ENCODE results near the gene LMBR1L. TPM values are rescaled to one million over a fixed set of nuclear protein-coding genes. Genes with fewer than 3 reads are reported as not detected.
A peak's percentile ranks its signal among the peaks of the same experiment; 100 is the strongest.

The LMBR1L gene
- total RNA-seq, 1 donor from 2014 or later, result 160 TPM

DNA sequence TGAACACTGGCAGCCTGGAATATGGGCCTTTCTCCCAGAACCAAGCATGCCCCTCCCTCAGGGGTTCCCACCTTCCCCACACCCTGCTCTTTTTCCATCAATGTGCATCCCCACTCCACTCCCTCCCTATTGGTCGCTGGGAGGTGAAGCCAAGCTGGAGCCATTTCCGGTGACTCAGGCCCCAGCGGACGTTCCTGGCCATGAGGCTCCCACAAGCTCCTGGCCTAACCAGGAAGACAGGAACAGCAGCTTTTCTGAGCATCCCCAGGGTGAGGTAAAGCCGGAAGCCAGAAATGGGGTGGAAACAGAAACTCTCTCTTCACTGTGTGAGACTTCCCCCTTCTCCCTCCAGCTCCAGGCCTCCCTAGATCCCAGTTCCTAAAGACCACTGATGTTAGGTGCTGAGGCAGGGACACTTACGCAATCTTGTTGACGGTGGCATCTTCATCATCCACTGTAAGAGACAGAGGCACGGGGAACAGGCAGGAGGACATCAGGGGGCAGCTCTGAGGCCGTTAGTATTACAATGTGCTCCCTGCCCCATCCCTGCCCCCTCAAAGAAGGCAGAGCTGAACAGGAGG, 5.1 kb downstream of the LMBR1L start:
- Mint-ChIP-seq H3K4me3 (no peak overlapping the region), H3K4me1 (peaks cover 24% of the 10 kb centered on the region), H3K36me3 (peaks cover 19% of the 10 kb centered on the region), H3K27ac (no peak overlapping the region), H3K27me3 (ENCODE audit: low read depth) (no peaks in the 10 kb centered on the region), H3K9me3 (no peaks in the 10 kb centered on the region)
- TF ChIP-seq, protein P1, sequence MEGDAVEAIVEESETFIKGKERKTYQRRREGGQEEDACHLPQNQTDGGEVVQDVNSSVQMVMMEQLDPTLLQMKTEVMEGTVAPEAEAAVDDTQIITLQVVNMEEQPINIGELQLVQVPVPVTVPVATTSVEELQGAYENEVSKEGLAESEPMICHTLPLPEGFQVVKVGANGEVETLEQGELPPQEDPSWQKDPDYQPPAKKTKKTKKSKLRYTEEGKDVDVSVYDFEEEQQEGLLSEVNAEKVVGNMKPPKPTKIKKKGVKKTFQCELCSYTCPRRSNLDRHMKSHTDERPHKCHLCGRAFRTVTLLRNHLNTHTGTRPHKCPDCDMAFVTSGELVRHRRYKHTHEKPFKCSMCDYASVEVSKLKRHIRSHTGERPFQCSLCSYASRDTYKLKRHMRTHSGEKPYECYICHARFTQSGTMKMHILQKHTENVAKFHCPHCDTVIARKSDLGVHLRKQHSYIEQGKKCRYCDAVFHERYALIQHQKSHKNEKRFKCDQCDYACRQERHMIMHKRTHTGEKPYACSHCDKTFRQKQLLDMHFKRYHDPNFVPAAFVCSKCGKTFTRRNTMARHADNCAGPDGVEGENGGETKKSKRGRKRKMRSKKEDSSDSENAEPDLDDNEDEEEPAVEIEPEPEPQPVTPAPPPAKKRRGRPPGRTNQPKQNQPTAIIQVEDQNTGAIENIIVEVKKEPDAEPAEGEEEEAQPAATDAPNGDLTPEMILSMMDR (IDR thresholded peaks at IDR 0.05; ENCODE audit: unreplicated experiment), result no peak
- DNase-seq (ENCODE audit: low spot score in 2 of 2, unreplicated experiment in 2 of 2), result no peak

DNA sequence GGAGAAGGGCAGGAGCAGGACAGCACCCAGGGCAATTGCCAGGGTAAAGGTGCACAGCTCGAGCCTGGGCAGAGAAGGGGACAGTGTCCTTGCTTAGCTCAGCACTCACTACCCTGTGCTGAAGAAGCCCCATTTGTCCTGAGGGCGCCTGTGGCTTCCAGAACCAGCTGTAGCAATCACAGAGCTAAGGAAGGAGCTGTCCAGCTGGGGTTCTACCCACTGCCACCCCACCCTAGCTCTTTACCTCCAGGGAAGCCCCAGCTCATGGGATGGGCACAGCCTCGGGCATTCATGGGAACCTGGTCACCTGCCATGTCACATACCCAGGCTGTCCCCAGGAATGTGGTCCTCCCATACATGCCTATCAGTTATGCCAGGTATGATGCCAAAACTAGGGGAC, 5.8 kb downstream of the LMBR1L start:
- H3K27me3 Mint-ChIP-seq (ENCODE audit: low read depth), result no peaks in the 10 kb centered on the region
- H3K4me3 Mint-ChIP-seq, result no peak overlapping the region
- peaks cover 22% of the 10 kb centered on the region for H3K4me1 Mint-ChIP-seq
- peaks cover 26% of the 10 kb centered on the region for H3K36me3 Mint-ChIP-seq
- TF ChIP-seq, protein P1 (IDR thresholded peaks at IDR 0.05; ENCODE audit: unreplicated experiment), result no peak
- DNase-seq (ENCODE audit: low spot score in 2 of 2, unreplicated experiment in 2 of 2), result no peak
- H3K27ac Mint-ChIP-seq, result no peak overlapping the region
- no peaks in the 10 kb centered on the region for H3K9me3 Mint-ChIP-seq

DNA sequence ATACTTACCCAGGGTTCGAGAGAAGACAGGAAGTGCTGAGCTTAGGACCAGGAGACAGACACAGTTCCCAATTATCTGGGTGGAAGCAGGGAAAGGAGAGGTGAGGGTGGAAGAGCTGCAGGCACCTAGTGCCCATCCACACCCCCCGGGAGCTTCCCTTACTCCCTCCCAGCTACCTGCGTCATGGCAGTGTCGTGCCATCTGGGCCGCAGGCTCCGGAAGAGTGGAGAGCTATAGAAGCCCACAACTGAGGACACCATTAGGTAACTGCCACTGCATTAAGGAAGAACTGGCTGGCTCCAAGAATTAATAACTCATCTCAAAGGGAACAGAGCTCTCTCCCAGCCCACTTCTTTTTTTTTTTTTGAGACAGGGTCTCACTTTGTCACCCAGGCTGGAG, 10.3 kb downstream of the LMBR1L start:
- Mint-ChIP-seq H3K9me3 (no peaks in the 10 kb centered on the region), H3K27me3 (ENCODE audit: low read depth) (peaks cover 8% of the 10 kb centered on the region), H3K4me1 (no peaks in the 10 kb centered on the region), H3K36me3 (peaks cover 50% of the 10 kb centered on the region), H3K27ac (no peak overlapping the region), H3K4me3 (no peak overlapping the region)
- TF ChIP-seq, protein P1 (IDR thresholded peaks at IDR 0.05; ENCODE audit: unreplicated experiment), result no peak
- DNase-seq (ENCODE audit: low spot score in 2 of 2, unreplicated experiment in 2 of 2), result no peak

DNA sequence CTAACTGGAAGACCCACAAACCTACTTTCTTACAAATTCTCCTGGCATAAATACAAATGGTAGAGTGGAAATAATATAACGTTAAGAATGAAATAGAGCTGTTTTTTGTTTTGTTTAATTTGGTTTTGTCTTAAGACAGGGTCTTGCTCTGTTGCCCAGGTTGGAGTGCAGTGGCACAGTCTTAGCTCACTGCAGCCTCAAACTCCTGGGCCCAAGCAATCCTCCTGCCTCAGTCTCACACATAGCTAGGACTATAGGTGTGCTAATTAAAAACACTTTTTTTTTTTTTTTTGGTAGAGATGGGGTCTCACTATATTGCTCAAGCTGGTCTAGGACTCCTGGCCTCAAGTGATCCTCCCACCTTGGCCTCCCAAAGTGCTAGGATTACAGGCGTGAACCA, 11.9 kb downstream of the LMBR1L start:
- Mint-ChIP-seq H3K9me3 (no peaks in the 10 kb centered on the region), H3K4me3 (no peak overlapping the region), H3K27me3 (ENCODE audit: low read depth) (peaks cover 24% of the 10 kb centered on the region), H3K36me3 (peaks cover 46% of the 10 kb centered on the region), H3K4me1 (peaks cover 8% of the 10 kb centered on the region), H3K27ac (no peak overlapping the region)
- DNase-seq (ENCODE audit: low spot score in 2 of 2, unreplicated experiment in 2 of 2), result no peak
- TF ChIP-seq, protein P1 (IDR thresholded peaks at IDR 0.05; ENCODE audit: unreplicated experiment), result no peak

DNA sequence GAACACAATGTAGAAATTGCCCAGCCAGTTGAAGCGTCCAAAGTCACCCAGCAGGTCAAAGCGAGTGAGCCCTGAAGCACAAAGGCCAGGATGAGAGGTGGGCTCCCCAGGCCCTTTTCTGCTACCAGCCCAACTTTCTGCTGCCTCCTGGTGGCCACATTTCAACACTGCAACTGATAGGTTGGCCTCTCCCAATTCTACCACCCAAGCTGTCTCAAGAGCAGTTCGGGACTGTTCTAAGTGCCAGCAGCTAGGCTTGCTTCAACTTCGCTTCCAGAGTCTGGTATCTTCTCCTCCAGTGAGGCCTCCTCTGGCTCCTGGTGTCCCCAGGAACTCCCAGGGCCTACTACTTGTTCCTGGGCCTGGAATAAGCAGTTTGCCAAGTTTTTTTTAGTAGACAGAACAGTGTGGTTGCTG, 12.6 kb downstream of the LMBR1L start:
- Mint-ChIP-seq H3K27ac (no peak overlapping the region), H3K36me3 (peaks cover 45% of the 10 kb centered on the region), H3K9me3 (no peaks in the 10 kb centered on the region), H3K4me1 (peaks cover 10% of the 10 kb centered on the region), H3K4me3 (no peak overlapping the region), H3K27me3 (ENCODE audit: low read depth) (peaks cover 31% of the 10 kb centered on the region)
- DNase-seq (ENCODE audit: low spot score in 2 of 2, unreplicated experiment in 2 of 2), result peak in 1 of 2 experiments; percentile 67
- TF ChIP-seq, protein P1 (IDR thresholded peaks at IDR 0.05; ENCODE audit: unreplicated experiment), result peak; percentile 88

DNA sequence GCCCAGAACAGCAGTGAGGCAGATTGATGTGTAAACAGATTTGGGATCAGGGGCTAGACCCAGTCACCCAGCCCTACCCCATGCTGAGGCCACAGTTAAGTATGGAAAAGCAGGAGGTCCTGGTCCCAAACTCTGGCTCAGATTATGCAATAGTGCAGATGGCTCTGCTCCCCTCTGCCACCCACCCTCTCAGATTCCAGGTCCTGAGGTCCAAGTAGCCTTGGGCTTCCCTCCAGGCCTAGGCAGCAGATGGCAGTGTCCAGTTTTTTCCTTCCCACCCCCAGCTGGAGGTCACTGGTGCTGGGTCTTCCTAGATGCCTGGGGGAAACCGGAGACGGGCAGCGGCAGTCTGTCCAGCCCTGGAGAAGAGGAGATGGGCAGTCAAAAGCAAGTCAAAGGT, 13.3 kb downstream of the LMBR1L start:
- Mint-ChIP-seq H3K4me1 (peaks cover 13% of the 10 kb centered on the region), H3K27ac (no peak overlapping the region), H3K27me3 (ENCODE audit: low read depth) (peaks cover 38% of the 10 kb centered on the region), H3K36me3 (peaks cover 45% of the 10 kb centered on the region), H3K9me3 (no peaks in the 10 kb centered on the region), H3K4me3 (no peak overlapping the region)
- no peak for DNase-seq (ENCODE audit: low spot score in 2 of 2, unreplicated experiment in 2 of 2)
- TF ChIP-seq, protein P1 (IDR thresholded peaks at IDR 0.05; ENCODE audit: unreplicated experiment), result no peak

Measured in mesothelial cell of epicardium (in vitro differentiated cells).